Neural crest cell (in vitro differentiated cells): ENCODE data around the gene RHOXF1. TPM values are rescaled to one million over a fixed set of nuclear protein-coding genes. Genes with fewer than 3 reads are reported as not detected.
"Not testable (repeated sequence)": the region's sequence is repeated elsewhere in the genome, so short reads cannot be mapped to it uniquely, and the experiment has no call there.

Experiments
- DNase-seq: peaks from one replicate; pipeline ENCODE4 v3.0.0; 2021; ENCODE audit warnings: low read depth, mixed read lengths, low spot score
- H3K27ac Mint-ChIP-seq: one replicate; pipeline ENCODE4 v1.8.0; 2021; ENCODE audit warnings: mild to moderate bottlenecking, mixed read lengths; ENCODE audit not compliant: unreplicated experiment
- H3K27me3 Mint-ChIP-seq: 2 replicates; pipeline ENCODE4 v1.8.0; 2021; ENCODE audit warnings: low read depth, mild to moderate bottlenecking, mixed read lengths
- H3K36me3 Mint-ChIP-seq: 2 replicates; pipeline ENCODE4 v1.8.0; 2021; ENCODE audit warnings: low read depth, mild to moderate bottlenecking, mixed read lengths
- H3K4me1 Mint-ChIP-seq: 2 replicates; pipeline ENCODE4 v1.8.0; 2021; ENCODE audit warnings: mixed read lengths
- H3K4me3 Mint-ChIP-seq: one replicate; pipeline ENCODE4 v1.8.0; 2021; ENCODE audit warnings: mild to moderate bottlenecking, mixed read lengths
- H3K9me3 Mint-ChIP-seq: 2 replicates; pipeline ENCODE4 v1.8.0; 2021; ENCODE audit warnings: mixed read lengths
- CTCF ChIP-seq: fragments of 200-600 bp; sonication (generic); conservative IDR thresholded peaks from 2 replicates; pipeline ENCODE4 v1.5.0; 2021; ENCODE audit warnings: antibody characterized with exemption, mild to moderate bottlenecking
- total RNA-seq: library from RNA; stranded (reverse); gene quantifications from 2 replicates; pipeline ENCODE4 v1.2.1, GENCODE V29; 2021

The RHOXF1 gene
- total RNA-seq, 1 donor from 2014 or later: 0.33 TPM

- Mint-ChIP-seq H3K36me3 (peaks cover 3% of the 10 kb centered on the region), H3K27ac (no peak overlapping the region), H3K27me3 (no peaks in the 10 kb centered on the region), H3K4me3 (no peak overlapping the region), H3K9me3 (peaks cover 5% of the 10 kb centered on the region), H3K4me1 (no peaks in the 10 kb centered on the region)
- no peak for TF ChIP-seq CTCF
- no peak for DNase-seq
Measured at GRCh38 chrX:120125444-120125843, 9.7 kb upstream of the RHOXF1 start.

- no peaks in the 10 kb centered on the region for H3K27me3 Mint-ChIP-seq
- DNase-seq: no peak
- no peak for TF ChIP-seq CTCF
- H3K27ac Mint-ChIP-seq: no peak overlapping the region
- H3K4me3 Mint-ChIP-seq: no peak overlapping the region
- H3K4me1 Mint-ChIP-seq: no peaks in the 10 kb centered on the region
- H3K9me3 Mint-ChIP-seq: no peaks in the 10 kb centered on the region
- H3K36me3 Mint-ChIP-seq: no peaks in the 10 kb centered on the region
Measured at GRCh38 chrX:120120223-120120622, 4.5 kb upstream of the RHOXF1 start.

DNA sequence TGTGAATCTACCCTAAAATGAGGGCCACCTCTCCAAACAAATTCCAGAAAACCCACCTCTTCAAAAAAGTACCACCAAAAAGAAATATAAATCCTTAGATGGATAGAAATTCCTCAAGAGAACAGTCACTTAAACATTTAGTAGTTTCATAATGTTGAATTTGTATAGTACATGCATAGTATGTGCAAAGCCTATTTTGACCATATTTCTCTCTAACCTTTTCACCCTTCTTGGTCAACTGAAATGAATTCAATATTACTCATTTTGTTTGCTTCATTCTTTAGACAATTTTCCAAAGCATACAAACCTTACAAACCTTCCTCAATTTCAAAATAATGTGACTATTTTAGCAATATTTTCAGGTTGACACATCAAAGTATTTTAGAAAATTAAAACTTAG, 4.1 kb downstream of the RHOXF1 start:
- no peak overlapping the region for H3K4me3 Mint-ChIP-seq
- no peak for DNase-seq
- no peaks in the 10 kb centered on the region for H3K36me3 Mint-ChIP-seq
- H3K27ac Mint-ChIP-seq: no peak overlapping the region
- TF ChIP-seq CTCF: no peak
- no peaks in the 10 kb centered on the region for H3K27me3 Mint-ChIP-seq
- H3K4me1 Mint-ChIP-seq: no peaks in the 10 kb centered on the region
- H3K9me3 Mint-ChIP-seq: peaks cover 6% of the 10 kb centered on the region

GRCh38 chrX:120109378-120109777, 6.3 kb downstream of the RHOXF1 start:
- TF ChIP-seq CTCF: no peak
- Mint-ChIP-seq H3K27me3 (no peaks in the 10 kb centered on the region), H3K4me1 (no peaks in the 10 kb centered on the region), H3K27ac (no peak overlapping the region), H3K9me3 (peaks cover 8% of the 10 kb centered on the region), H3K4me3 (no peak overlapping the region), H3K36me3 (no peaks in the 10 kb centered on the region)
- no peak for DNase-seq

DNA sequence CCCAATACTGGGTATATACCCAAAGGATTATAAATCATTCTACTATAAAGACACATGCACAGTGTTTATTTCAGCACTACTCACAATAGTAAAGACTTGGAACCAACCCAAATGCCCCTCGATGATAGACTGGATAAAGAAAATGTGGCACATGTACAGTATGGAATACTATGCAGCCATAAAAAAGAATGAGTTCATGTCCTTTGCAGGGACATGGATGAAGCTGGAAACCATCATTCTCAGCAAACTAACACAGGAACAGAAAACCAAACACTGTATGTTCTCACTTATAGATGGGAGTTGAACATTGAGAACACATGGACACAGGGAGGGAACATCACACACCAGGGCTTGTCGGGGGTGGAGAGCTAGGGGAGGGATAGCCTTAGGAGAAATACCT, 11.0 kb downstream of the RHOXF1 start:
- not testable (repeated sequence) for H3K4me3 Mint-ChIP-seq, DNase-seq, H3K27me3 Mint-ChIP-seq, H3K27ac Mint-ChIP-seq, H3K36me3 Mint-ChIP-seq, H3K4me1 Mint-ChIP-seq
- peaks cover 18% of the 10 kb centered on the region for H3K9me3 Mint-ChIP-seq

DNA sequence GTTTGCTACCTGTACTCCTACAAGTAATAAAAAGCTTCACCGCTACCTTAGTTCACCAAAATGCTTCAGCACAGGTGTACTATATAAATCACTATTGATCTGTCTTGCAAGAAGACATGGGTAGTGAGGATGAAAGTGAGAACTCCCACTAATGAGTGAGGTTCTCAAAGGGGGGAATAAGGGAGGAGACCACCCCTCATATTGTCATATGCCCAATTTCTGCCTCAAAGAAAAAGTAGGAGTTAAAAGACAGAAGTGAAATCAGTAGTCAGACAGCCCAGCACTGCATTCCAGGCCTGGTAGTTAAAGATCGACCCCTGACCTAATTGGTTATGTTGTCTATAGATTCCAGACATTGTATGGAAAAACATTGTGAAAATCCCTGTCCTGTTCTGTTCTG, 14.7 kb downstream of the RHOXF1 start:
- H3K9me3 Mint-ChIP-seq: peaks cover 19% of the 10 kb centered on the region
- H3K4me1 Mint-ChIP-seq, H3K27me3 Mint-ChIP-seq: not testable (repeated sequence)

GRCh38 chrX:120090208-120090607, 25.5 kb downstream of the RHOXF1 start:
- peaks cover 5% of the 10 kb centered on the region for H3K9me3 Mint-ChIP-seq
- no peak overlapping the region for H3K4me3 Mint-ChIP-seq
- no peaks in the 10 kb centered on the region for H3K27me3 Mint-ChIP-seq
- no peaks in the 10 kb centered on the region for H3K36me3 Mint-ChIP-seq
- H3K27ac Mint-ChIP-seq: no peak overlapping the region
- no peaks in the 10 kb centered on the region for H3K4me1 Mint-ChIP-seq
- no peak for TF ChIP-seq CTCF
- DNase-seq: no peak

More for the DNA sequence above, 14.7 kb downstream of the RHOXF1 start:
- not testable (repeated sequence) for DNase-seq, H3K4me3 Mint-ChIP-seq, H3K36me3 Mint-ChIP-seq, H3K27ac Mint-ChIP-seq
